ENCODE data around the gene GBP1.

Gene GBP1

DNA sequence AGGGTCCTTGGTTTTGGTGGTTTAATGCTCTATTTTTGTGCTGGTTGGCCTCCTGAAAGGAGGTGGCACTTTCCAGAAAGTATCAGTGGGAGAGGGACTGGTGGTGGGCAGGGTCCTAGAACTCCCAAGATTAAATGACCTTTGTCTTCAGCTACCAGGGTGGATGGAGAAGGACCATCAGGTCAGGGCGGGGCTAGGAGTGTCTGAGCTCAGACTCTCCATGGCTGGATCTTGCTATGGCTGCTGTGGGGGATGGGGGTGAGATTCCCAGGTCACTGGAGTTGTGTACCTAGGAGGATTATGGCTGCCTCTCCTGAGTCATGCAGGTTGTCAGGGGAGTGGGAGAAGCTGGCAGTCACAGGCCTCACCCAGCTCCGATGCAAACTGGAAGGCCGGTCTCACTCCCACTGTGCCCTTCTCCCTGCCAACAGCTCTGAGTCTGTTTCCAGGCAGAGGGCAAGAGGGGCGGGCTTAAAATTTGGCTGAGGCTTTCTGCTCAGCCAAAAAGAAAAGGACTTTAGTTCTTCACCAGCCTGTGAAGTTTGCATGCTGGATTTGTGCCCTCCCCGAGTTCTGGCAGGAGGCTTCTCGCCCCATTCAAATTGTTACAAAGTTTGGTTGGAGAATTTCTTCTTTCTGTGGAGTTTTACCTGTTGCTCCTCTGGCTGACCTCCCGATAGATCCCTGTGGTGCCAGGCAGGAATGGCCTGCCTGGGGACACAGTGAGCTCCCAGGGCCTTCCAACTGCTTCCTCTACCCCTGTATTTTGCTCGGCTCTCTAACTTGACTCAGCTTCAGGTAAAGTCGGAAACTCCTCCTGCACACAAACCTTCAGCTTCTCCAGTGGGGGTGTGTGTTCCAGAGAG lies 59.5 kb downstream of the GBP1 start:
- no peak for DNase-seq

Data from GDM1 (cell line).